22Rv1 (cell line): ENCODE results near the gene SMARCAL1.

Experiments
- H3K27ac ChIP-seq: fragments of 450-650 bp; 2 replicates; pipeline ENCODE4 v1.5.1; 2017
- ZFX ChIP-seq: fragments of 450-650 bp; IDR thresholded peaks from 2 replicates; pipeline ENCODE4 v1.6.1; 2017; ENCODE audit warnings: antibody characterized with exemption, borderline replicate concordance
- TF ChIP-seq, protein P1 (sequence below): fragments of 450-650 bp; IDR thresholded peaks from 2 replicates; pipeline ENCODE4 v1.5.1; 2017; ENCODE audit warnings: mild to moderate bottlenecking

Gene SMARCAL1

DNA sequence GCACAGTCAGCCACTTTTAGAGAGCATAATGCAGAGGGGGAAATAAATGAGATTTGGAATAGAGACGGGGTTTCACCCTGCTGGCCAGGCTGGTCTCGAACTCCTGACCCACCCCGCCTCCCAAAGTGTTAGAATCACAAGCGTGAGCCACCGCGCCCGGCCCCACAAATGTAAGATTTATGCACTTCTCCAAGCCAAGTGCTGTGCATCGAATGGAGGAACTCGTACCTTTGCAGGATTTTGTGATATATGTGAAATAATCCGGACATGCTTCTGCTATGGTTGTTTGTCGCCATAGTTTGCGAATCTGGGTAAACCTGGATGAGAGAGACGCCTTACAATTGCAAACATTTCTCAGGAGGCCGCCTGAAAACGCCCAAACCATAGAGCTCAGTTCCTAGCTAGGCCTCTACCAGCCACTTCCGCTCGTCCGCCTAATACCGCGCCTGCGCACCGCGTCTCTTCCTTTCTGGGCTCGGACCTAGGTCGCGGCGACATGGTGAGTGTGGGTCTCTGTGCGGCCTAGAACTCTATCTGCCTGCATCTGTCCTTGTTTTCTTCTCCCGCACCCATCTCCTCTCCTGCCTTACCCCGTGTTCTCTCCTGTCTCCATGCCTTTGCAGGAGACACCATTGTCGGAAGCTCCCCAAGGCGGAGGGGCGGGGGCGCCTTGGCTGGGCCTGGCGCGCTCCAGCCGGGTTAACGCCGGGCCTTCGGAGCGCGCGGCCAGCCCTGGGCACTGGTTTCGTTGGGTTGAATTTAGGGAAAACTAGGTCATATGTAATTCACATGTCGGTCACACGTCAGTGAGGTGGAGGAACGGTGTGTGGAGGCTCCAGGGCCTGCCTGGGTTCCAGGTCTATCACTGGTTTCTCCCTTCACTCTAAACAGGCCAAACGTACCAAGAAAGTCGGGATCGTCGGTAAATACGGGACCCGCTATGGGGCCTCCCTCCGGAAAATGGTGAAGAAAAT, 86.4 kb downstream of the SMARCAL1 start, which contains the start of gene RPL37A:
TSS of gene RPL37A (plus strand) at position 466 of the 974 bp plus-strand sequence. CDS start at position 497, 31 bp downstream.
- TF ChIP-seq ZFX: peak; percentile 88; the same call in 1 of the 2 replicates
- TF ChIP-seq, protein P1, sequence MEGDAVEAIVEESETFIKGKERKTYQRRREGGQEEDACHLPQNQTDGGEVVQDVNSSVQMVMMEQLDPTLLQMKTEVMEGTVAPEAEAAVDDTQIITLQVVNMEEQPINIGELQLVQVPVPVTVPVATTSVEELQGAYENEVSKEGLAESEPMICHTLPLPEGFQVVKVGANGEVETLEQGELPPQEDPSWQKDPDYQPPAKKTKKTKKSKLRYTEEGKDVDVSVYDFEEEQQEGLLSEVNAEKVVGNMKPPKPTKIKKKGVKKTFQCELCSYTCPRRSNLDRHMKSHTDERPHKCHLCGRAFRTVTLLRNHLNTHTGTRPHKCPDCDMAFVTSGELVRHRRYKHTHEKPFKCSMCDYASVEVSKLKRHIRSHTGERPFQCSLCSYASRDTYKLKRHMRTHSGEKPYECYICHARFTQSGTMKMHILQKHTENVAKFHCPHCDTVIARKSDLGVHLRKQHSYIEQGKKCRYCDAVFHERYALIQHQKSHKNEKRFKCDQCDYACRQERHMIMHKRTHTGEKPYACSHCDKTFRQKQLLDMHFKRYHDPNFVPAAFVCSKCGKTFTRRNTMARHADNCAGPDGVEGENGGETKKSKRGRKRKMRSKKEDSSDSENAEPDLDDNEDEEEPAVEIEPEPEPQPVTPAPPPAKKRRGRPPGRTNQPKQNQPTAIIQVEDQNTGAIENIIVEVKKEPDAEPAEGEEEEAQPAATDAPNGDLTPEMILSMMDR: no peak
- peak within 1 kb of the TSS; percentile 80 for H3K27ac ChIP-seq

- TF ChIP-seq, protein P1: no peak
- TF ChIP-seq ZFX: no peak
- peak overlapping the region; percentile 80 for H3K27ac ChIP-seq
Measured at GRCh38 chr2:216499641-216500218, 87.4 kb downstream of the SMARCAL1 start.

- H3K27ac ChIP-seq: peak overlapping the region; percentile 80
- no peak for TF ChIP-seq ZFX
- TF ChIP-seq, protein P1: no peak
Measured at GRCh38 chr2:216500572-216500971, 88.3 kb downstream of the SMARCAL1 start.

DNA sequence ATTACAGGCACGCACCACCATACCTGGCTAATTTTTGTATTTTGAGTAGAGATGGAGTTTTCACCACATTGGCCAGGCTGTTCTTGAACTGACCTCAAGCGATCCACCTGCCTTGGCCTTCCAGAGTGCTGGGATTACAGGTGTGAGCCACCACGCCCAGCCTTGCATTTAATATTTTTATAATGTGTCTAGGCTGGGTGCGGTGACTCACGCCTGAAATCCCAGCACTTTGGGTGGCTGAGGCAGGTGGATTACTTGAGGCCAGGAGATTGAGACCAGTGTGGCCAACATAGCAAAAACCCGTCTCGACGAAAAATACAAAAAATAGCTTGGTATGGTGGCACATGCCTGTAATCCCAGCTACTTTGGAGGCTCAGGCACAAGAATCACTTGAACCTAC, 89.6 kb downstream of the SMARCAL1 start:
- TF ChIP-seq ZFX: no peak
- TF ChIP-seq, protein P1: no peak
- H3K27ac ChIP-seq: peak overlapping the region; percentile 80

DNA sequence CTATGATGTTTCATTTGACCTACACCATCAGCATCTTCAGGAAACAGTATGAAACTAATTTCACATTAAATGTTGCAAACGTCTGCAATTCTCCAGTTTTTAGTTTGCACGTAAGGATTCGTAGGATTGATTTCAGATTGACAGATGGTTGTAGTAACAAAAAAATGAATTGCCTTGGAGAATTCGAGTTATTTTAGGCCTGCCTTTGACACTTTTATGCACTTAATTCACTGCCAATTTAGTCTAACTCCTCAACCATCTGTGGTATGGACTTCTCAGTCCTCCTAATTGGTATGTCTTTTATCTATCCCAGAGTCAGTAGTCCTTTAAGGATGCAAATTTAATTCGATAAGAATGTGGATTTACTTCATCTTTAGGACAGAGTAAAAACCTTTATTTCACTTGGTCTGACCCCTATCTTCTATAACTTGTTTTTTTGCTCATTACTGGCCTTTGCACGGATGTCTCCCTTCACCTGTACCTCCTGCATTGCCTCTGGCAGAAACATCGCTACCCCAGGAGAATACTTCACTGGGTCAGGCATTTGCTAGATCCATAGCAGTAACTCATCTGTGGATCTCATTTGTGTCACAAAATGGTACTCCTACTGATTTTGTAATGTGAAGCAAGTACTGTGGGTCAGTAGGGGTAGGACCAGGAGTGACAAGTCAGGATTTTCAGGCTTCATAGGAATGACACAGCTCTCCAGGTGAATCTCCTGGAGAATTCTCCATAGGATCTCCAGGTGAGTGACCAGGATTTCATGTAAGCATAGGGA, 90.3 kb downstream of the SMARCAL1 start:
- peak overlapping the region; percentile 80; the same call in 1 of the 2 replicates for H3K27ac ChIP-seq
- TF ChIP-seq ZFX: no peak
- TF ChIP-seq, protein P1: no peak

DNA sequence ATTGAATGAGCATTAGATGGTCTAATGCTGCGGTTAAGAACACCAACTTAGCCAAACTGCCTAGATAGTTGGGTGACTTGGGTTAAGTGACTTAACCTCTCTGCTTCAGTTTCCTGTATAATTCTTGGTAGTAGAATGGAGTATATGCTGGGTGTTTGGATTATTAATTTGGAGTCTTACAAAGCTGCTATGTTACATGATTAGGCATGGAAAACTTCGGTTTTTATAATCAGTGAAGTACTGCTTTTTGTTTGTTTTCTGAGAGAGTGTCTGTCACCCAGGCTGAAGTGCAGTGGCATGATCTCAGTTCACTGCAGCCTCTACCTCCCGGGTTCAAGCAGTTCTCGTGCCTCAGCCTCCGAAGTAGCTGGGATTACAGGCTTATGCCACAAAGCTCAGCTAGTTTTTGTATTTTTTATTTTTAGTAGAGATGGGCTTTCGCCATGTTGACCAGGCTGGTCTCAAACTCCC, 90.9 kb downstream of the SMARCAL1 start:
- TF ChIP-seq ZFX: no peak
- TF ChIP-seq, protein P1: no peak
- H3K27ac ChIP-seq: no peak overlapping the region
